Amygdala (tissue), 56 donors: ENCODE results near the gene SPECC1L.
"Not testable (repeated sequence)": the region's sequence is repeated elsewhere in the genome, so short reads cannot be mapped to it uniquely, and the experiment has no call there.

Experiments used
- DNase-seq, 56 donors: peaks; one replicate each; lab custom pipeline; 2025; lab: John Stamatoyannopoulos, UW

The SPECC1L gene

GRCh38 chr22:24270556-24271385 is at the start of gene SPECC1L:
TSS of gene SPECC1L (plus strand) at chr22:24270831. CDS start at chr22:24302232, 31,401 bp downstream.
- peak; percentile 69 to 97 (median 90) for DNase-seq

GRCh38 chr22:24224468-24224867 is 46.2 kb upstream of the SPECC1L start:
- DNase-seq, result no peak

- DNase-seq, result no peak
Observed at GRCh38 chr22:24225044-24225601, 45.5 kb upstream of the SPECC1L start.

- no peak for DNase-seq
Observed at GRCh38 chr22:24225951-24226350, 44.7 kb upstream of the SPECC1L start.

- peak in 3 of 56 donors; percentile 0 to 18 (median 15) for DNase-seq
Observed at GRCh38 chr22:24230911-24231656, 39.5 kb upstream of the SPECC1L start.

- DNase-seq, result no peak
Observed at GRCh38 chr22:24231706-24232105, 38.9 kb upstream of the SPECC1L start.

- no peak for DNase-seq
Observed at GRCh38 chr22:24232124-24232523, 38.5 kb upstream of the SPECC1L start.

GRCh38 chr22:24232725-24233124 is 37.9 kb upstream of the SPECC1L start:
- DNase-seq, result no peak

GRCh38 chr22:24233235-24233634 is 37.4 kb upstream of the SPECC1L start:
- DNase-seq, result no peak

- DNase-seq, result no peak
Observed at GRCh38 chr22:24233816-24234215, 36.8 kb upstream of the SPECC1L start.

GRCh38 chr22:24235315-24235714 is 35.3 kb upstream of the SPECC1L start:
- no peak for DNase-seq

- DNase-seq, result no peak
Observed at GRCh38 chr22:24236656-24237055, 34.0 kb upstream of the SPECC1L start.

- not testable (repeated sequence) for DNase-seq
Observed at GRCh38 chr22:24238101-24238694, 32.4 kb upstream of the SPECC1L start.

- no peak for DNase-seq
Observed at GRCh38 chr22:24240381-24240780, 30.2 kb upstream of the SPECC1L start.

- DNase-seq, result not testable (repeated sequence)
Observed at GRCh38 chr22:24240985-24241692, 29.5 kb upstream of the SPECC1L start.

- DNase-seq, result not testable (repeated sequence)
Observed at GRCh38 chr22:24243417-24243816, 27.2 kb upstream of the SPECC1L start.

GRCh38 chr22:24244144-24244787 is 26.4 kb upstream of the SPECC1L start:
- peak in 2 of 56 donors; percentile 12 to 17 for DNase-seq

GRCh38 chr22:24245030-24245431 is 25.6 kb upstream of the SPECC1L start, which contains the start of gene GGT5:
TSS of gene GGT5 (minus strand) at chr22:24245082. CDS start at chr22:24244725, 357 bp downstream.
- peak in 1 of 56 donors; percentile 34 for DNase-seq
